ENCODE measurements around the gene RPS5.
"Not testable (repeated sequence)": the region's sequence is repeated elsewhere in the genome, so short reads cannot be mapped to it uniquely, and the experiment has no call there.

Gene RPS5

DNA sequence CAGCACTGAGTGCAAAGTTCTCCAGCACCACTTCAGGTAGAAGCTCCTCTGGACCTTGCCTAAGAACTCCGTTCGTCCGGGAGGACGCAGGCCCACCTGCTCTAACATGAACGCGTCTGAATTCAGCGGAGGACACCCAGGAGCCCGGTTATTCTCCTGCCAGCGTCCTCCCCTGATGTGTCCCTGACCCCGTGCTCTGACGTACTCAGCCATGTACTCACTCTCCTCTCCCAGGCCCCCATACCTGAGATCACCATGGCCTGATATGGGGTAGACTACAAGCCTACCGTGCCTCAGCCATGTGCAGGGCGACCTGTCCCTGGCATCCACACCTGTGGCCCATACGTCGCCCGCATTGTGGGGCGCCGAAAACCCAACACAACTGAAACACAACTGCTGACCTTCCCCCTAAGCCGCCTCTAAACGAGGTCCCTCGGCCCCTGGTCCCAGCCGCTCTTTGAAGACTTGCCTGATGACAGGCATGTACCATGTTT lies 20.6 kb downstream of the RPS5 start:
- DNase-seq, result no peak

- peak; percentile 97 for DNase-seq
Observed at GRCh38 chr19:58408152-58409009, 21.3 kb downstream of the RPS5 start, which contains the start of gene ZNF584. ZNF584 (plus strand) TSS chr19:58408649; CDS start chr19:58409148, 499 bp downstream.

- peak; percentile 69 for DNase-seq
Observed at GRCh38 chr19:58409010-58409790, 22.1 kb downstream of the RPS5 start.

DNA sequence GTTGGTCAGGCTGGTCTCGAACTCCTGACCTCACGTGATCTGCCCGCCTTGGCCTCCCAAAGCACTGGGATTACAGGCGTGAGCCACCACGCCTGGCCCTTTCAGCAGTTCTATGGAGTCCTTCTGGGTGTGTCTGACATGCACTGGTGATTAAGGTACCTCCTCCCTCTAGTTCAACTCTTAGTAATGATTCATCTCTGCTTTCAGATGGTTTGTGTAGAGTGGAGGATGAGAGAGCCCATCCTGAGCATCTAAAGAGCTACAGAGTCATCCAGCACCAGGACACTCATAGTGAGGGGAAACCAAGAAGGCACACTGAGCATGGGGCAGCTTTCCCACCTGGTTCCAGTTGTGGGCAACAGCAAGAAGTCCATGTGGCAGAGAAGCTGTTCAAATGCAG lies 29.5 kb downstream of the RPS5 start:
- DNase-seq, result no peak

DNA sequence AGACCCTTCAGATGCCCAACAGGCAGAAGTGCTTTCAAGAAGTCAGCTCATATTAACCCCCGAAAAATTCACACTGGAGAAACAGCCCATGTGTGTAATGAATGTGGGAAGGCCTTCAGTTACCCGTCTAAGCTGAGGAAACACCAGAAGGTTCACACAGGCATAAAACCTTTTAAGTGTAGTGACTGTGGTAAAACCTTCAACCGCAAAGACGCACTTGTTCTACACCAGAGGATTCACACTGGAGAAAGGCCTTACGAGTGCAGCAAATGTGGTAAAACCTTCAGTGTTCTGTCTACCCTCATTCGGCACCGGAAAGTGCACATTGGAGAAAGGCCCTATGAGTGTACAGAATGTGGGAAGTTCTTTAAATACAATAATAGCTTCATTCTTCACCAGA lies 30.0 kb downstream of the RPS5 start:
- DNase-seq, result no peak

DNA sequence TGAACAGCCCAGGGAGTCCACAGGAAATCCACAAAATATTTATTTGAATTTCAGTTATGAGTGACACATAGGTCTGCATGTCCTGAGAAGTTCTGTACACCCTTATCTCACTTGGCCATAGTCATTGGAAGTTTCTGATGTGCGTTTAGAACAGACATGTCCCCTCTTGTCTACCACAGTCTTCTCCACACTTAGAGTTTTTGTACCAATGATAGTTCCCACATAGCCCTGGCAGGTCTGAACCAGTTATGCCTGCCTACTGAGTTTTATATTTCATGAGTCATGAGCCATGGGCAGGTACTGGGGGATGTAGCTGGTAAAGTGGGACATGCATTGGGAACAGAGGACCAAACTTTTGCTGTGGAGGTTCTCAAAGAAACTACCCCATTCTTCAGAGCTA lies 41.5 kb downstream of the RPS5 start:
- DNase-seq, result no peak

DNA sequence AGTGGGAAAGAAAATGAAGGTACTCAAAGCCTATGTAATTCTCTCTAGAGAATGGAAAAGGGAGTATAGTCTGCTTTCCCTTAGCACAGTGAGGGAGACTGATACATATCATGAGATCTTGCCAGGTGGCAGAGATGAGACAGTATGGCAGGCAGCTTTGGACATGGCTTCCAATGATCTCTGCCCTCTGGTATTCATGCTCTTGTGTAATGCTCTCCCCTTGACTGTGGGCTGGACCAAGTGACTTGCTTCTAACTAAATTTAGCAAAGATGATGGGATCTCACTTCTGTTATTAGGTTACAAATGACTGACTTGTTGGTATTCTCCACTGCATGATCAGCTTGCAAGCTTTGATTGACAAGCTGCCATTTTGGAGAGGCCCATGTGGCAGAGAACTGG lies 42.7 kb downstream of the RPS5 start:
- no peak for DNase-seq

DNA sequence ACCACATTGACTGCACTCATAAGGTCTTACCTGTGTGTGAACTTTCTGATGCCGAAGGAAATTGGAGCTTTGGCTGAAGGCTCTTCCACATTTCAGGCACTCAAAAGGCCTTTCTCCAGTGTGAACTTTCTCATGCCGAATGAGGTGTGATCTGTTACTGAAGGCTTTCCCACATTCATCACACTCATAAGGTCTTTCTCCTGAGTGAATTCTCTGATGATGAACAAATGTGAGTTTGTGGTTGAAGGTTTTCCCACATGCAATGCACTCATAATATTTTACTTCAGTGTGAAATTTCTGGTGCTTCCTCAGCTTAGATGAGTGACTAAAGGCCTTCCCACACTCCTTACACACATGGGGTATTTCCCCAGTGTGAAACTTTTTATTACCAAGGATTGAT lies 47.1 kb downstream of the RPS5 start:
- DNase-seq, result no peak

GRCh38 chr19:58439576-58440554 lies 52.8 kb downstream of the RPS5 start, which contains the start of gene ZNF132:
ZNF132 (minus strand) TSS chr19:58440153; CDS start chr19:58439821, 332 bp downstream.
- peak; percentile 92 for DNase-seq

GRCh38 chr19:58440556-58440955 lies 53.5 kb downstream of the RPS5 start:
- DNase-seq, result no peak

DNA sequence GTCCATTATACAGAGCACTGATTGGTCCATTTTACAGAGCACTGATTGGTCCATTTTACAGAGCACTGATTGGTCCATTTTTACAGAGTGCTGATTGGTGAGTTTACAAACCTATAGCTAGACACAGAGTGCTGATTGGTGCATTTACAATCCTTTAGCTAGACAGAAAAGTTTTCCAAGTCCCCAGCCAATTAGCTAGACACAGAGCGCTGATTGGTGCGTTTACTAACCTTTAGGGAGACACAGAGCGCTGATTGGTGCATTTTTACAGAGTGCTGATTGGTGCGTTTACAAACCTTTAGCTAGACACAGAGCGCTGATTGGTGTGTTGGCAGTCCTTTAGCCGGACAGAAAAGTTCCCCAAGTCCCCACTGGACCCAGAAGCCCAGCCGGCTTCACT lies 55.9 kb downstream of the RPS5 start:
- not testable (repeated sequence) for DNase-seq

All from activated CD8-positive, alpha-beta memory T cell treated with anti-CD3 and anti-CD28 coated beads for 24 hours (primary cell).